Stomach (tissue), 9 donors: ENCODE data around the gene PARVB. TPM values are rescaled to one million over a fixed set of nuclear protein-coding genes. Genes with fewer than 3 reads are reported as not detected.

ENCODE experiments used
- DNase-seq, 2 donors: peaks; one replicate each; pipeline versions ENCODE4 v3.0.0 to v3.0.0-alpha.2; 2013 to 2019
- H3K27ac ChIP-seq, 5 donors: fragments of 200-600 bp in 4 of 5; sonication (generic) in 4 of 5; one replicate each; pipeline ENCODE4 v1.5.1; 2013 to 2019; ENCODE audit warnings: mild to moderate bottlenecking in 1 of 5, moderate library complexity in 1 of 5
- H3K27me3 ChIP-seq, 3 donors: fragments of 200-600 bp; sonication (generic); one replicate each; pipeline ENCODE4 v1.5.1; 2017 to 2019; ENCODE audit warnings: mixed run types in 1 of 3
- H3K36me3 ChIP-seq, 4 donors: fragments of 200-600 bp; sonication (generic); 1 replicate in 3 of 4; 2 replicates in 1 of 4; pipeline ENCODE4 v1.5.1; 2016 to 2019
- H3K4me1 ChIP-seq, 4 donors: fragments of 200-600 bp; sonication (generic); one replicate each; pipeline ENCODE4 v1.5.1; 2016 to 2019
- H3K4me3 ChIP-seq, 4 donors: fragments of 200-600 bp; sonication (generic) in 3 of 4; one replicate each; pipeline ENCODE4 v1.5.1; 2016 to 2019; ENCODE audit warnings: mild to moderate bottlenecking in 1 of 4
- H3K9me3 ChIP-seq, 4 donors: fragments of 200-600 bp; sonication (generic); one replicate each; pipeline ENCODE4 v1.5.1; 2016 to 2019
- CTCF ChIP-seq, 7 experiments: fragments of 450-650 bp in 4 of 7; fragments of 200-600 bp in 3 of 7; sonication (generic) in 3 of 7; IDR thresholded peaks; one replicate each; pipeline ENCODE4 v1.5.1; 2016 to 2019; ENCODE audit warnings: antibody characterized with exemption in 7 of 7, control low read depth in 2 of 7, mild to moderate bottlenecking in 1 of 7
- EP300 ChIP-seq: sonication (generic); formaldehyde crosslinking; IDR thresholded peaks from one replicate; pipeline ENCODE4 v1.6.1; 2017; ENCODE audit warnings: antibody characterized with exemption
- POLR2A ChIP-seq, 4 donors: fragments of 450-650 bp; IDR thresholded peaks; one replicate each; pipeline ENCODE4 v1.6.1; 2016; ENCODE audit warnings: antibody characterized with exemption in 4 of 4, control low read depth in 2 of 4, mild to moderate bottlenecking in 1 of 4, moderate library complexity in 1 of 4
- POLR2AphosphoS5 ChIP-seq, 3 donors: sonication (generic); formaldehyde crosslinking; IDR thresholded peaks; one replicate each; pipeline ENCODE4 v1.6.1; 2016; ENCODE audit warnings: antibody characterized with exemption in 3 of 3
- WGBS, 5 donors: extraction: QIAGEN DNeasy Blood & Tissue Kit in 3 of 5; methylation state at CpG; one replicate each; pipeline versions ENCODE4 v1.1.5 to v1.1.7; 2013 to 2018; 5-methylcytosine and 5-hydroxymethylcytosine counted together
- intact Hi-C: fragments of 100-400 bp; cut with DNase I; formaldehyde crosslinking; loops from one replicate; pipeline ENCODE4 v1.15.1; 2023; ENCODE audit warnings: low total_unique reads
- polyA plus RNA-seq, 3 donors: library from polyadenylated mRNA; stranded (reverse); fragments of 200-250 nt; gene quantifications; one replicate each; pipeline ENCODE4 v1.2.3, GENCODE V29; 2013
- total RNA-seq, 5 donors: library from RNA; depleted of rRNA; stranded (reverse); fragments of >200 nt; gene quantifications; one replicate each; pipeline versions ENCODE4 v1.1.0 to v1.2.3, GENCODE V29; 2014 to 2016
- donor health status: healthy with polysubstance abuse.
- donor health status: Bipolar disorder and iron deficiency.
- donor health status: healthy.

The PARVB gene
- total and polyA plus RNA-seq, 8 donors = 2.9 to 143 (median 19.1) TPM

GRCh38 chr22:44168206-44168605, 144.1 kb downstream of the PARVB start:
- Histone ChIP-seq H3K9me3 (no peaks in the 10 kb centered on the region), H3K4me3 (no peak overlapping the region), H3K36me3 (peaks cover 0 to 57% (median 41%) of the 10 kb centered on the region in 4 donors), H3K27me3 (no peaks in the 10 kb centered on the region), H3K4me1 (peaks cover 0 to 6% (median 3%) of the 10 kb centered on the region in 4 donors), H3K27ac (no peak overlapping the region)
- WGBS, 5 donors = 83 to 90% (median 86%) methylated on average over 12 to 13 of the region's 13 CpGs
- no peak for DNase-seq
- TF ChIP-seq POLR2A (IDR thresholded peaks at IDR 0.05) (no peak), EP300 (no peak), POLR2AphosphoS5 (IDR thresholded peaks at IDR 0.05) (no peak), CTCF (IDR thresholded peaks at IDR 0.05) (no peak)
- intact Hi-C loops = no loop called here

GRCh38 chr22:44170470-44170869, 146.4 kb downstream of the PARVB start:
- no peak overlapping the region for H3K4me3 ChIP-seq
- H3K9me3 ChIP-seq = no peaks in the 10 kb centered on the region
- no peak for TF ChIP-seq EP300
- no peak for TF ChIP-seq CTCF (IDR thresholded peaks at IDR 0.05)
- TF ChIP-seq POLR2A (IDR thresholded peaks at IDR 0.05) = no peak
- no peak for TF ChIP-seq POLR2AphosphoS5 (IDR thresholded peaks at IDR 0.05)
- no peaks in the 10 kb centered on the region for H3K27me3 ChIP-seq
- 83 to 89% (median 87%) methylated on average over 11 of the region's 11 CpGs for WGBS, 5 donors
- DNase-seq = no peak
- no peak overlapping the region for H3K27ac ChIP-seq
- H3K36me3 ChIP-seq = peaks cover 0 to 36% (median 22%) of the 10 kb centered on the region in 4 donors
- H3K4me1 ChIP-seq = peaks cover 0 to 6% (median 0%) of the 10 kb centered on the region in 4 donors
- intact Hi-C loops = no loop called here

GRCh38 chr22:44171561-44171960, 147.5 kb downstream of the PARVB start:
- H3K36me3 ChIP-seq = peaks cover 0 to 28% (median 19%) of the 10 kb centered on the region in 4 donors
- intact Hi-C loops = no loop called here
- no peaks in the 10 kb centered on the region for H3K27me3 ChIP-seq
- H3K9me3 ChIP-seq = no peaks in the 10 kb centered on the region
- peaks cover 0 to 6% (median 0%) of the 10 kb centered on the region in 4 donors for H3K4me1 ChIP-seq
- DNase-seq = no peak
- H3K4me3 ChIP-seq = no peak overlapping the region
- 81 to 88% (median 87%) methylated on average over 6 of the region's 6 CpGs for WGBS, 5 donors
- peak overlapping the region in 1 of 5 donors; percentile 51 for H3K27ac ChIP-seq
- no peak for TF ChIP-seq POLR2AphosphoS5 (IDR thresholded peaks at IDR 0.05)
- TF ChIP-seq POLR2A (IDR thresholded peaks at IDR 0.05) = no peak
- no peak for TF ChIP-seq EP300
- TF ChIP-seq CTCF (IDR thresholded peaks at IDR 0.05) = no peak

GRCh38 chr22:44172370-44173108, 148.4 kb downstream of the PARVB start:
- peaks cover 0 to 23% (median 17%) of the 10 kb centered on the region in 4 donors for H3K36me3 ChIP-seq
- peaks cover 0 to 6% (median 0%) of the 10 kb centered on the region in 4 donors for H3K4me1 ChIP-seq
- no peak overlapping the region for H3K4me3 ChIP-seq
- no peaks in the 10 kb centered on the region for H3K27me3 ChIP-seq
- intact Hi-C loops = no loop called here
- TF ChIP-seq CTCF (IDR thresholded peaks at IDR 0.05) = no peak
- no peak for TF ChIP-seq POLR2AphosphoS5 (IDR thresholded peaks at IDR 0.05)
- TF ChIP-seq EP300 = no peak
- no peak for TF ChIP-seq POLR2A (IDR thresholded peaks at IDR 0.05)
- H3K9me3 ChIP-seq = no peaks in the 10 kb centered on the region
- peak in 1 of 2 donors; percentile 52 for DNase-seq
- 62 to 84% (median 69%) methylated on average over 22 of the region's 22 CpGs for WGBS, 5 donors
- peak overlapping the region in 2 of 5 donors; percentile 42 to 51 for H3K27ac ChIP-seq
